Renal cortical epithelial cell (primary cell): Measurements from ENCODE around the gene LCMT1. TPM values are rescaled to one million over a fixed set of nuclear protein-coding genes. Genes with fewer than 3 reads are reported as not detected.
"Not testable (repeated sequence)": the region's sequence is repeated elsewhere in the genome, so short reads cannot be mapped to it uniquely, and the experiment has no call there.

ENCODE experiments used
- DNase-seq: peaks from one replicate; pipeline ENCODE4 v3.0.0-alpha.2; 2011; ENCODE audit warnings: low read depth
- total RNA-seq: library from RNA; depleted of rRNA; stranded (reverse); fragments of >200 nt; gene quantifications from 2 replicates; pipeline ENCODE4 v1.2.3, GENCODE V29; 2014

Gene LCMT1
- total RNA-seq, 1 donor from 2014 or later, result 46.4 TPM

- DNase-seq, result no peak
Measured at GRCh38 chr16:25141648-25142047, 30.1 kb downstream of the LCMT1 start.

GRCh38 chr16:25143928-25144327, 32.4 kb downstream of the LCMT1 start:
- DNase-seq, result no peak

- DNase-seq, result no peak
Measured at GRCh38 chr16:25148568-25149215, 37.1 kb downstream of the LCMT1 start.

GRCh38 chr16:25151996-25152395, 40.5 kb downstream of the LCMT1 start:
- DNase-seq, result peak; percentile 80

GRCh38 chr16:25155553-25156460, 44.3 kb downstream of the LCMT1 start:
- DNase-seq, result peak; percentile 92

GRCh38 chr16:25157271-25157875, 45.8 kb downstream of the LCMT1 start:
- peak; percentile 84 for DNase-seq

- no peak for DNase-seq
Measured at GRCh38 chr16:25158401-25158800, 46.9 kb downstream of the LCMT1 start.

GRCh38 chr16:25161753-25162367, 50.3 kb downstream of the LCMT1 start:
- no peak for DNase-seq

GRCh38 chr16:25163683-25164082, 52.1 kb downstream of the LCMT1 start:
- no peak for DNase-seq

GRCh38 chr16:25165284-25165683, 53.7 kb downstream of the LCMT1 start:
- DNase-seq, result no peak

- not testable (repeated sequence) for DNase-seq
Measured at GRCh38 chr16:25167920-25168319, 56.4 kb downstream of the LCMT1 start.

- DNase-seq, result no peak
Measured at GRCh38 chr16:25171390-25171789, 59.8 kb downstream of the LCMT1 start.

GRCh38 chr16:25172831-25173230, 61.3 kb downstream of the LCMT1 start:
- DNase-seq, result no peak

- no peak for DNase-seq
Measured at GRCh38 chr16:25174285-25174684, 62.7 kb downstream of the LCMT1 start.

- no peak for DNase-seq
Measured at GRCh38 chr16:25176136-25176535, 64.6 kb downstream of the LCMT1 start.

- DNase-seq, result no peak
Measured at GRCh38 chr16:25177512-25177830, 65.9 kb downstream of the LCMT1 start.

- DNase-seq, result no peak
Measured at GRCh38 chr16:25177831-25178688, 66.5 kb downstream of the LCMT1 start.

GRCh38 chr16:25181236-25181635, 69.7 kb downstream of the LCMT1 start:
- DNase-seq, result not testable (repeated sequence)

GRCh38 chr16:25184771-25185170, 73.2 kb downstream of the LCMT1 start:
- DNase-seq, result no peak

GRCh38 chr16:25187491-25187795, 75.9 kb downstream of the LCMT1 start:
- DNase-seq, result no peak

- DNase-seq, result no peak
Measured at GRCh38 chr16:25189305-25189704, 77.8 kb downstream of the LCMT1 start.

GRCh38 chr16:25192096-25192495, 80.6 kb downstream of the LCMT1 start:
- DNase-seq, result peak; percentile 21
